ENCODE data around the gene PWP2.
"Not testable (repeated sequence)": the region's sequence is repeated elsewhere in the genome, so short reads cannot be mapped to it uniquely, and the experiment has no call there.

- not testable (repeated sequence) for TF ChIP-seq CTCF, EP300, POLR2A (IDR thresholded peaks at IDR 0.05)
These were observed 58.7 kb downstream of the PWP2 start for GRCh38 chr21:44165933-44166332.
